Measurements from ENCODE around the gene SNAP23. TPM values are rescaled to one million over a fixed set of nuclear protein-coding genes. Genes with fewer than 3 reads are reported as not detected.

SNAP23 gene
- polyA plus RNA-seq, 3 donors = 104 to 198 (median 187) TPM

GRCh38 chr15:42465520-42466259 is 29.7 kb upstream of the SNAP23 start:
- DNase-seq = no peak
- Histone ChIP-seq H2AFZ (ENCODE audit: insufficient read depth, low read depth, low read length, poor library complexity, severe bottlenecking) (no peak overlapping the region), H3K36me3 (replicated peaks in 1 of 2; ENCODE audit: control insufficient read depth in 1 of 2, insufficient read depth in 2 of 2, low read length in 2 of 2) (peaks cover 63 to 99% of the 10 kb centered on the region in 2 donors), H3K4me1 (ENCODE audit: control insufficient read depth in 1 of 2, insufficient read depth in 2 of 2, low read length in 2 of 2) (no peaks in the 10 kb centered on the region), H3K27ac (ENCODE audit: low read depth in 1 of 2, low read length in 2 of 2) (no peak overlapping the region), H3K4me3 (replicated peaks in 1 of 3; ENCODE audit: low read depth in 2 of 3, low read length in 3 of 3) (no peak overlapping the region), H3K9me3 (replicated peaks in 1 of 2; ENCODE audit: control insufficient read depth in 1 of 2, insufficient read depth in 1 of 2, low read length in 2 of 2) (no peaks in the 10 kb centered on the region), H3K27me3 (ENCODE audit: control insufficient read depth in 2 of 2, insufficient read depth in 2 of 2, low read length in 2 of 2) (no peaks in the 10 kb centered on the region), H3K79me2 (ENCODE audit: insufficient read depth, low read length) (peaks cover 100% of the 10 kb centered on the region), H4K20me1 (ENCODE audit: insufficient read depth, low read length) (peaks cover 100% of the 10 kb centered on the region), H3K4me2 (replicated peaks; ENCODE audit: extremely low read depth, low read length, poor library complexity, severe bottlenecking) (no peak overlapping the region), H3K9ac (ENCODE audit: insufficient read depth, low read length, poor library complexity, severe bottlenecking) (no peak overlapping the region)
- H3K4me1 Mint-ChIP-seq = no peaks in the 10 kb centered on the region
- H3K4me3 Mint-ChIP-seq = no peak overlapping the region
- no peaks in the 10 kb centered on the region for H3K9me3 Mint-ChIP-seq
- 100% methylated on average over 2 of the region's 8 CpGs for WGBS (ENCODE audit: insufficient coverage)
- H3K27me3 Mint-ChIP-seq (ENCODE audit: low read depth in 3 of 3) = no peaks in the 10 kb centered on the region
- intact Hi-C loops (cut with micrococcal nuclease) = no loop called here
- peaks cover 63 to 74% of the 10 kb centered on the region in 2 donors for H3K36me3 Mint-ChIP-seq
- no peak for TF ChIP-seq CTCF (IDR thresholded peaks at IDR 0.05)
- H3K27ac Mint-ChIP-seq = no peak overlapping the region

GRCh38 chr15:42471002-42471401 is 24.4 kb upstream of the SNAP23 start:
- H3K4me1 Mint-ChIP-seq = peaks cover 16% of the 10 kb centered on the region
- intact Hi-C loops (cut with micrococcal nuclease) = loop anchor here in 1 of 2 donors (10.0 kb wide), 1 partner anchor 196 kb away; the partner anchor contains the start of genes GANC and TMEM87A
- 38% methylated on average over 3 of the region's 3 CpGs for WGBS (ENCODE audit: insufficient coverage)
- no peaks in the 10 kb centered on the region for H3K27me3 Mint-ChIP-seq (ENCODE audit: low read depth in 3 of 3)
- DNase-seq = no peak
- H3K9me3 Mint-ChIP-seq = no peaks in the 10 kb centered on the region
- H3K4me1 ChIP-seq (ENCODE audit: control insufficient read depth in 1 of 2, insufficient read depth in 2 of 2, low read length in 2 of 2) = peaks cover 5 to 10% of the 10 kb centered on the region in 2 donors
- H3K27ac Mint-ChIP-seq = peak overlapping the region in 4 of 7 donors; percentile 3 to 78 (median 56)
- H3K36me3 ChIP-seq (replicated peaks in 1 of 2; ENCODE audit: control insufficient read depth in 1 of 2, insufficient read depth in 2 of 2, low read length in 2 of 2) = peaks cover 34 to 79% of the 10 kb centered on the region in 2 donors
- no peaks in the 10 kb centered on the region for H3K27me3 ChIP-seq (ENCODE audit: control insufficient read depth in 2 of 2, insufficient read depth in 2 of 2, low read length in 2 of 2)
- peak overlapping the region in 1 of 2 donors; percentile 5 for H3K27ac ChIP-seq (ENCODE audit: low read depth in 1 of 2, low read length in 2 of 2)
- no peaks in the 10 kb centered on the region for H3K9me3 ChIP-seq (replicated peaks in 1 of 2; ENCODE audit: control insufficient read depth in 1 of 2, insufficient read depth in 1 of 2, low read length in 2 of 2)
- H3K4me3 Mint-ChIP-seq = no peak overlapping the region
- peaks cover 42 to 62% of the 10 kb centered on the region in 2 donors for H3K36me3 Mint-ChIP-seq
- peaks cover 100% of the 10 kb centered on the region for H4K20me1 ChIP-seq (ENCODE audit: insufficient read depth, low read length)
- H3K9ac ChIP-seq (ENCODE audit: insufficient read depth, low read length, poor library complexity, severe bottlenecking) = no peak overlapping the region
- no peak overlapping the region for H3K4me2 ChIP-seq (replicated peaks; ENCODE audit: extremely low read depth, low read length, poor library complexity, severe bottlenecking)
- TF ChIP-seq CTCF (IDR thresholded peaks at IDR 0.05) = no peak
- peaks cover 100% of the 10 kb centered on the region for H3K79me2 ChIP-seq (ENCODE audit: insufficient read depth, low read length)
- no peak overlapping the region for H3K4me3 ChIP-seq (replicated peaks in 1 of 3; ENCODE audit: low read depth in 2 of 3, low read length in 3 of 3)
- no peak overlapping the region for H2AFZ ChIP-seq (ENCODE audit: insufficient read depth, low read depth, low read length, poor library complexity, severe bottlenecking)

Measured in CD14-positive monocyte (primary cell).